NCI-H2171 (cell line): ENCODE measurements around the gene SNRNP200.
"Not testable (repeated sequence)": the region's sequence is repeated elsewhere in the genome, so short reads cannot be mapped to it uniquely, and the experiment has no call there.

Source experiments
- DNase-seq: peaks from one replicate; lab custom pipeline; 2025; lab: John Stamatoyannopoulos, UW

SNRNP200 gene

GRCh38 chr2:96325041-96325883, 19.9 kb upstream of the SNRNP200 start, which contains the start of gene ITPRIPL1:
TSS of gene ITPRIPL1 (plus strand) at chr2:96325317. CDS start at chr2:96325840, 523 bp downstream.
- DNase-seq = peak; percentile 30

GRCh38 chr2:96324721-96325040, 19.3 kb upstream of the SNRNP200 start:
- no peak for DNase-seq

- DNase-seq = no peak
Measured at GRCh38 chr2:96323849-96324248, 18.5 kb upstream of the SNRNP200 start.

GRCh38 chr2:96320728-96321622, 15.6 kb upstream of the SNRNP200 start:
- no peak for DNase-seq

- no peak for DNase-seq
Measured at GRCh38 chr2:96320326-96320725, 15.0 kb upstream of the SNRNP200 start.

- no peak for DNase-seq
Measured at GRCh38 chr2:96319396-96319795, 14.1 kb upstream of the SNRNP200 start.

- DNase-seq = no peak
Measured at GRCh38 chr2:96318723-96319122, 13.4 kb upstream of the SNRNP200 start.

GRCh38 chr2:96317584-96317997, 12.2 kb upstream of the SNRNP200 start:
- no peak for DNase-seq

- DNase-seq = no peak
Measured at GRCh38 chr2:96316999-96317398, 11.7 kb upstream of the SNRNP200 start.

- DNase-seq = no peak
Measured at GRCh38 chr2:96315400-96316071, 10.2 kb upstream of the SNRNP200 start.

- DNase-seq = no peak
Measured at GRCh38 chr2:96315005-96315399, 9.7 kb upstream of the SNRNP200 start.

- DNase-seq = no peak
Measured at GRCh38 chr2:96308248-96308647, 2.9 kb upstream of the SNRNP200 start.

GRCh38 chr2:96306370-96306769, 1.0 kb upstream of the SNRNP200 start:
- DNase-seq = no peak

GRCh38 chr2:96305979-96306308, 598 bp upstream of the SNRNP200 start:
- no peak for DNase-seq

GRCh38 chr2:96304606-96305005, 740 bp downstream of the SNRNP200 start:
- DNase-seq = no peak

- DNase-seq = no peak
Measured at GRCh38 chr2:96301865-96302264, 3.5 kb downstream of the SNRNP200 start.

- no peak for DNase-seq
Measured at GRCh38 chr2:96296925-96297324, 8.4 kb downstream of the SNRNP200 start.

- DNase-seq = not testable (repeated sequence)
Measured at GRCh38 chr2:96294271-96294670, 11.1 kb downstream of the SNRNP200 start.

- no peak for DNase-seq
Measured at GRCh38 chr2:96291751-96292150, 13.6 kb downstream of the SNRNP200 start.

GRCh38 chr2:96287273-96287856, 18.0 kb downstream of the SNRNP200 start:
- DNase-seq = no peak

GRCh38 chr2:96276787-96277499, 28.4 kb downstream of the SNRNP200 start:
- DNase-seq = no peak
